ENCODE data around the gene RTEL1. TPM values are rescaled to one million over a fixed set of nuclear protein-coding genes. Genes with fewer than 3 reads are reported as not detected.
A peak's percentile ranks its signal among the peaks of the same experiment; 100 is the strongest.

RTEL1 gene
- total RNA-seq, 4 donors from 2014 or later, result 28.2 to 62.4 (median 46.7) TPM

DNA sequence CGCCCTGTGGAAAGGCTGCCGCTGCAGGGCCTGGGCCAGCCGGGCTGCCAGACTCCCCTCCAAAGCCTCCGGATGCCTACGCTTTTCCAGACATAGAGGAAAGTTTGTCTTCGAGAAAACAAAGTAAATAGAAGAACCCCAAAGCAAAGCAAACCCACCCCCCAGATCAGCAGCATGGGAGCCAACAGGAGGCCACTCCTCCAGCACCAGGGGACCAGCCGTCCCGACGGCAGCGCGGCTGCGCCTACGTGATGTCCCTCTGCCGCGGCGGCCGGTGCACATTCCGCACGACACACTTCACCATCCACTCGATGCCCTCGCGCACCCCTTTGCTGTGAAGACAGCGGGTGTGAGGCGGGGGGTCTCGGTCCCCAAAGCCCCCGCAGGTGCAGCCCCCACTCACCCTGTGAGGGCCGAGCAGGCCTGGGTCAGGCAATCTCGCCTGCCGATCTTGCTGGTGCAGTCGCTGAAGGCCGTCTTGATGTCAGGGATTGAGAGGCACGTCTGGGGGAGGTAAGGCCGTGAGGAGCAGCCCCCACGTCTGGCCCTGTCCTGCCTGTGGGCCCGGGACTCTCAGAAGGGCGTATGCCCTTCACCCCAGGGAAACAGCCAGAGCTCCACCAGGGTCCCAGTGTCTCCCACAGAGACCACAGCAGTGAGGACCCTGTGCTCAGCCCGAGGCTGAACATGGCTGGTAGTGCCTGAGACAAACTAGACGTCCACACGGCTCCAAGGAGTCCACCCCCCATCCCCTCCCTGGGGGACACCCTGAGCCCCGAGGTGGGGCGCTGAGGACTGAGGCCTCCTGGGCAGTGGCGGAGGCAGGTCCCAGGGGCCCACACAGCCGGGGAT is 42.3 kb downstream of the RTEL1 start:
- Histone ChIP-seq H3K4me3 (no peak overlapping the region), H3K27ac (peak overlapping the region in 3 of 4 donors; percentile 50 to 79 (median 77)), H3K4me1 (peaks cover 0 to 49% (median 28%) of the 10 kb centered on the region in 4 donors), H3K27me3 (no peaks in the 10 kb centered on the region), H3K9me3 (no peaks in the 10 kb centered on the region), H3K36me3 (peaks cover 0 to 74% (median 0%) of the 10 kb centered on the region in 3 donors)
- TF ChIP-seq POLR2A (IDR thresholded peaks at IDR 0.05) (no peak), EP300 (IDR thresholded peaks at IDR 0.05) (no peak)
- TF ChIP-seq, protein P1, sequence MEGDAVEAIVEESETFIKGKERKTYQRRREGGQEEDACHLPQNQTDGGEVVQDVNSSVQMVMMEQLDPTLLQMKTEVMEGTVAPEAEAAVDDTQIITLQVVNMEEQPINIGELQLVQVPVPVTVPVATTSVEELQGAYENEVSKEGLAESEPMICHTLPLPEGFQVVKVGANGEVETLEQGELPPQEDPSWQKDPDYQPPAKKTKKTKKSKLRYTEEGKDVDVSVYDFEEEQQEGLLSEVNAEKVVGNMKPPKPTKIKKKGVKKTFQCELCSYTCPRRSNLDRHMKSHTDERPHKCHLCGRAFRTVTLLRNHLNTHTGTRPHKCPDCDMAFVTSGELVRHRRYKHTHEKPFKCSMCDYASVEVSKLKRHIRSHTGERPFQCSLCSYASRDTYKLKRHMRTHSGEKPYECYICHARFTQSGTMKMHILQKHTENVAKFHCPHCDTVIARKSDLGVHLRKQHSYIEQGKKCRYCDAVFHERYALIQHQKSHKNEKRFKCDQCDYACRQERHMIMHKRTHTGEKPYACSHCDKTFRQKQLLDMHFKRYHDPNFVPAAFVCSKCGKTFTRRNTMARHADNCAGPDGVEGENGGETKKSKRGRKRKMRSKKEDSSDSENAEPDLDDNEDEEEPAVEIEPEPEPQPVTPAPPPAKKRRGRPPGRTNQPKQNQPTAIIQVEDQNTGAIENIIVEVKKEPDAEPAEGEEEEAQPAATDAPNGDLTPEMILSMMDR (IDR thresholded peaks at IDR 0.05), result no peak
- 84 to 89% methylated on average over 24 to 39 of the region's 43 CpGs for WGBS, 2 donors
- no peak for DNase-seq (ENCODE audit: low spot score in 2 of 2)

DNA sequence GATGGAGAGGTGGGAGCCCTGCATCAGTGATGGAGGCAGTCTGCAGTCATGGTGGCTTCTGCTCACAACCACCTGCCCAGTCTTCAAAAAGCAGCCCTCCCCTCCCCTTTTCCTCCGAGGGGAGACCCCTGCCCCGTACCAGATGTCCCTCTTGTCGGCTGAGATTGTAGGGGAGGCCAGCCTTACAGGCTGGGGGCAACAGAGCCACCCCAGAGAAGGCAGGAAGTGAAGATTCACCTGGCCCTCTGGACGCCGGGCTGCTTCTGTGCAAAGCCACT is 42.9 kb downstream of the RTEL1 start:
- DNase-seq (ENCODE audit: low spot score in 2 of 2), result no peak
- H3K4me1 ChIP-seq, result peaks cover 0 to 48% (median 30%) of the 10 kb centered on the region in 4 donors

DNA sequence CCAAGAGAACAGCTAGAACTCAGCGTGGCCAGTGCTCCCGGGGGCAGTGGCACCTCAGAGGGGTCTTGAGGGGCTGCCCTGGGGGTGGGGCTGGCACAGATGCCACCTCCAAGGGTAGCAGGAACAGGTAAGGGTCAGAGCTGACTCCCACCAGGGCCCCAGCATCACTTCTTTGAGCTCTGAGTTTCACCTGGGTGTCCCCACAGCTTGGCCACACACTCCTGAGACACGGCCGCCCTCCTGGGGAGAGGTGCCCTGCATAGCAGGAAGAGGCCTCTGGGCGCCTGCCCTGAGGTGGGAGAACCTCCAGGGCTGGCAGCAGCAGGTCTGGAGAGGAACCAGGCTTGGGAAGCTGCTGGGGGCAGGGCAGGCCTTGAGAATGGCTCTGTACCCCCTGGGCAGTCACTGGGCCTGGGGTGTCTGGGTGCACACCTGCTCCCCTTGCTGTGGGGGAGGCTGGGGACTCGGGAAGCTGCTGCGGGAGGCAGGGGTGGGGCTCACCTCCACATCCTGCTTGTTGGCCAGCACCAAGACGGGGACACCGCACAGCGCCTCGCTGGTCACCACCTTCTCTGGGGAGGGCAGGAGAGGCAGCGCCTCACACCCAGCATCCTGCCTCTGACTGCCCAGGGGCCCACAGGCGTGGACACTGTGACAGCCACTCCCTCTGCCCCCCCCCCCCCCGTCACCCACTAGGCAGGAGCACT is 43.4 kb downstream of the RTEL1 start:
- TF ChIP-seq POLR2A (IDR thresholded peaks at IDR 0.05), result no peak
- no peak for TF ChIP-seq EP300 (IDR thresholded peaks at IDR 0.05)
- TF ChIP-seq, protein P1 (IDR thresholded peaks at IDR 0.05), result no peak
- H3K9me3 ChIP-seq, result no peaks in the 10 kb centered on the region
- H3K36me3 ChIP-seq, result peaks cover 0 to 79% (median 0%) of the 10 kb centered on the region in 3 donors
- peak overlapping the region in 1 of 4 donors; percentile 43 for H3K27ac ChIP-seq
- H3K4me1 ChIP-seq, result peaks cover 0 to 48% (median 31%) of the 10 kb centered on the region in 4 donors
- DNase-seq (ENCODE audit: low spot score in 2 of 2), result peak in 1 of 2 donors; percentile 4
- no peak overlapping the region for H3K4me3 ChIP-seq
- no peaks in the 10 kb centered on the region for H3K27me3 ChIP-seq
- 73 to 77% methylated on average over 8 to 10 of the region's 14 CpGs for WGBS, 2 donors

More for the DNA sequence above, 42.9 kb downstream of the RTEL1 start:
- Histone ChIP-seq H3K27ac (peak overlapping the region in 1 of 4 donors; percentile 43), H3K36me3 (peaks cover 0 to 74% (median 0%) of the 10 kb centered on the region in 3 donors), H3K27me3 (no peaks in the 10 kb centered on the region), H3K4me3 (no peak overlapping the region), H3K9me3 (no peaks in the 10 kb centered on the region)
- TF ChIP-seq, protein P1 (IDR thresholded peaks at IDR 0.05), result no peak
- no peak for TF ChIP-seq POLR2A (IDR thresholded peaks at IDR 0.05)
- no peak for TF ChIP-seq EP300 (IDR thresholded peaks at IDR 0.05)
- 68 to 75% methylated on average over 5 of the region's 5 CpGs for WGBS, 2 donors

DNA sequence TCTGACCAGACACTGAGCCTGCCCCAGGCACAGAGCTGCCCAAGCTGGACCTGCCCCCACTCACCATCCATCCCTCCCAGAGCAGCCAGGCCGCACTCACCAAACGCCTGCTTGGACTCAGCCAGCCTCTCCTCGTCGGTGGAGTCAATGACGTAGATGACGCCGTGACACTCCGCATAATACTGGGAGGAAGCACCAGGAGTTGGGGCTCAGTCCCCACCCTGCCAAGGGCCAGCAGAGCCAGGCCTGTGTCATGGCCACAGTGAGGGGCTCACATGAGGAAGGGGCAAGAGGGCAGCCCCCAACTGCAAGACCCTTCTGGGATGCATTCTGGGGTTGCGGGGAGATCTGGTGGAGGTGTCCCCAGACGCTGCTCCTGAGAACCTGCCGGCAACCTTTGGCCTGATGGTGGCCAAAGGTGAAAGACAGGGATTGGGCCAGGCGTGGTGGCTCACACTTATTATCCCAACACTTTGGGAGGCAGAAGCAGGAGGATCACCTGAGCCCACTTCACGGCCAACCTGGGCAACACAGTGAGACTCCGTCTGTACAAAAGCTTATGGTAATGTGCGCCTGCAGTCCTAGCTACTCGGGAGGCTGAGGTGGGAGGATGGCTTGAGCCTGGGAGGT is 44.0 kb downstream of the RTEL1 start:
- 87 to 91% methylated on average over 16 of the region's 16 CpGs for WGBS, 2 donors
- DNase-seq (ENCODE audit: low spot score in 2 of 2), result no peak

More for the DNA sequence above, 44.0 kb downstream of the RTEL1 start:
- Histone ChIP-seq H3K27ac (no peak overlapping the region), H3K36me3 (peaks cover 0 to 73% (median 0%) of the 10 kb centered on the region in 3 donors), H3K27me3 (no peaks in the 10 kb centered on the region), H3K9me3 (no peaks in the 10 kb centered on the region), H3K4me3 (no peak overlapping the region), H3K4me1 (peaks cover 0 to 48% (median 30%) of the 10 kb centered on the region in 4 donors)
- TF ChIP-seq EP300 (IDR thresholded peaks at IDR 0.05) (no peak), POLR2A (IDR thresholded peaks at IDR 0.05) (no peak)
- TF ChIP-seq, protein P1 (IDR thresholded peaks at IDR 0.05), result no peak

Measured in tibial nerve (tissue), 4 donors.